Activated naive CD8-positive, alpha-beta T cell treated with anti-CD3 and anti-CD28 coated beads, Interleukin-2, amount 10 ng/mL, durations not matched to agents 7 days and 5 days (primary cell): ENCODE data around the gene GLCE. TPM values are rescaled to one million over a fixed set of nuclear protein-coding genes. Genes with fewer than 3 reads are reported as not detected.
"Not testable (repeated sequence)": the region's sequence is repeated elsewhere in the genome, so short reads cannot be mapped to it uniquely, and the experiment has no call there.

Experiments
- ATAC-seq: fragments of 150-1000 bp; cut with Tn5 transposase; one replicate; pipeline ENCODE4 v1.10.0; 2021; ENCODE audit warnings: low read depth, moderate library complexity
- POLR2A ChIA-PET: fragments of 350-600 bp; sonication (Branson Sonifier 250); formaldehyde crosslinking; loops from one replicate; lab custom pipeline; 2021; ENCODE audit warnings: antibody characterized with exemption; lab: Charles Lee
- DNase-seq: peaks from one replicate; pipeline ENCODE4 v3.0.0; 2021
- H3K27ac Mint-ChIP-seq: one replicate; pipeline ENCODE4 v1.8.0; 2022; ENCODE audit warnings: mild to moderate bottlenecking, mixed read lengths
- H3K27me3 Mint-ChIP-seq: one replicate; pipeline ENCODE4 v1.8.0; 2022; ENCODE audit warnings: mild to moderate bottlenecking, moderate library complexity, mixed read lengths
- H3K36me3 Mint-ChIP-seq: one replicate; pipeline ENCODE4 v1.8.0; 2021; ENCODE audit warnings: mild to moderate bottlenecking, mixed read lengths
- H3K4me1 Mint-ChIP-seq: one replicate; pipeline ENCODE4 v1.8.0; 2021; ENCODE audit warnings: mixed read lengths
- H3K4me3 Mint-ChIP-seq: one replicate; pipeline ENCODE4 v1.8.0; 2022; ENCODE audit warnings: mild to moderate bottlenecking, moderate library complexity, mixed read lengths
- H3K9me3 Mint-ChIP-seq: one replicate; pipeline ENCODE4 v1.8.0; 2021; ENCODE audit warnings: mixed read lengths
- total RNA-seq, 2 experiments: library from RNA; stranded (reverse); gene quantifications; one replicate each; pipeline ENCODE4 v1.2.3, GENCODE V29; 2021

GLCE gene
- total RNA-seq, 2 experiments from 2014 or later, result 4.1 to 4.7 TPM

- POLR2A ChIA-PET, result no interaction called here
- ATAC-seq, result no peak
- Mint-ChIP-seq H3K27ac (no peak overlapping the region), H3K36me3 (no peaks in the 10 kb centered on the region), H3K27me3 (peaks cover 49% of the 10 kb centered on the region), H3K9me3 (no peaks in the 10 kb centered on the region), H3K4me3 (no peak overlapping the region), H3K4me1 (no peaks in the 10 kb centered on the region)
- no peak for DNase-seq
Observed at GRCh38 chr15:69144530-69144929, 15.9 kb upstream of the GLCE start.

- POLR2A ChIA-PET, result no interaction called here
- H3K9me3 Mint-ChIP-seq, result no peaks in the 10 kb centered on the region
- no peak overlapping the region for H3K27ac Mint-ChIP-seq
- H3K4me3 Mint-ChIP-seq, result no peak overlapping the region
- no peaks in the 10 kb centered on the region for H3K4me1 Mint-ChIP-seq
- no peak for ATAC-seq
- H3K36me3 Mint-ChIP-seq, result no peaks in the 10 kb centered on the region
- no peak for DNase-seq
- peaks cover 45% of the 10 kb centered on the region for H3K27me3 Mint-ChIP-seq
Observed at GRCh38 chr15:69145149-69145693, 15.2 kb upstream of the GLCE start.

- no peak for DNase-seq
- Mint-ChIP-seq H3K9me3 (no peaks in the 10 kb centered on the region), H3K4me1 (no peaks in the 10 kb centered on the region), H3K27me3 (peaks cover 45% of the 10 kb centered on the region), H3K4me3 (no peak overlapping the region), H3K36me3 (no peaks in the 10 kb centered on the region), H3K27ac (no peak overlapping the region)
- no peak for ATAC-seq
- POLR2A ChIA-PET, result no interaction called here
Observed at GRCh38 chr15:69145694-69146492, 14.5 kb upstream of the GLCE start.

- H3K4me1 Mint-ChIP-seq, result no peaks in the 10 kb centered on the region
- no peaks in the 10 kb centered on the region for H3K9me3 Mint-ChIP-seq
- no peak for DNase-seq
- peaks cover 49% of the 10 kb centered on the region for H3K27me3 Mint-ChIP-seq
- no peak overlapping the region for H3K27ac Mint-ChIP-seq
- H3K36me3 Mint-ChIP-seq, result no peaks in the 10 kb centered on the region
- no peak for ATAC-seq
- POLR2A ChIA-PET, result no interaction called here
- no peak overlapping the region for H3K4me3 Mint-ChIP-seq
Observed at GRCh38 chr15:69146724-69147435, 13.6 kb upstream of the GLCE start.

GRCh38 chr15:69148465-69148864 lies 12.0 kb upstream of the GLCE start:
- Mint-ChIP-seq H3K27ac (no peak overlapping the region), H3K4me3 (no peak overlapping the region), H3K36me3 (no peaks in the 10 kb centered on the region), H3K27me3 (peaks cover 46% of the 10 kb centered on the region), H3K9me3 (no peaks in the 10 kb centered on the region), H3K4me1 (no peaks in the 10 kb centered on the region)
- no peak for ATAC-seq
- no peak for DNase-seq
- POLR2A ChIA-PET, result no interaction called here

- Mint-ChIP-seq H3K27me3 (peaks cover 43% of the 10 kb centered on the region), H3K4me3 (no peak overlapping the region)
Observed at GRCh38 chr15:69149163-69149562, 11.3 kb upstream of the GLCE start.

GRCh38 chr15:69149803-69150202 lies 10.6 kb upstream of the GLCE start:
- H3K4me1 Mint-ChIP-seq, result no peaks in the 10 kb centered on the region
- no peak for ATAC-seq
- no peak overlapping the region for H3K27ac Mint-ChIP-seq
- POLR2A ChIA-PET, result no interaction called here
- H3K36me3 Mint-ChIP-seq, result no peaks in the 10 kb centered on the region
- DNase-seq, result no peak
- H3K4me3 Mint-ChIP-seq, result no peak overlapping the region
- no peaks in the 10 kb centered on the region for H3K9me3 Mint-ChIP-seq
- H3K27me3 Mint-ChIP-seq, result peaks cover 45% of the 10 kb centered on the region

More at GRCh38 chr15:69149163-69149562, 11.3 kb upstream of the GLCE start:
- POLR2A ChIA-PET, result no interaction called here
- no peak overlapping the region for H3K27ac Mint-ChIP-seq
- no peaks in the 10 kb centered on the region for H3K9me3 Mint-ChIP-seq
- DNase-seq (no peak), ATAC-seq (no peak)
- no peaks in the 10 kb centered on the region for H3K4me1 Mint-ChIP-seq
- no peaks in the 10 kb centered on the region for H3K36me3 Mint-ChIP-seq

- DNase-seq, result no peak
- H3K4me1 Mint-ChIP-seq, result no peaks in the 10 kb centered on the region
- no peak overlapping the region for H3K27ac Mint-ChIP-seq
- ATAC-seq, result no peak
- peaks cover 49% of the 10 kb centered on the region for H3K27me3 Mint-ChIP-seq
- no peak overlapping the region for H3K4me3 Mint-ChIP-seq
- POLR2A ChIA-PET, result no interaction called here
- H3K9me3 Mint-ChIP-seq, result no peaks in the 10 kb centered on the region
- no peaks in the 10 kb centered on the region for H3K36me3 Mint-ChIP-seq
Observed at GRCh38 chr15:69150336-69150735, 10.1 kb upstream of the GLCE start.

- Mint-ChIP-seq H3K4me1 (no peaks in the 10 kb centered on the region), H3K27ac (no peak overlapping the region)
Observed at GRCh38 chr15:69150841-69151240, 9.6 kb upstream of the GLCE start.

GRCh38 chr15:69153046-69153445 lies 7.4 kb upstream of the GLCE start:
- DNase-seq (no peak), ATAC-seq (no peak)
- Mint-ChIP-seq H3K27ac (no peak overlapping the region), H3K4me1 (no peaks in the 10 kb centered on the region), H3K4me3 (no peak overlapping the region), H3K9me3 (no peaks in the 10 kb centered on the region), H3K36me3 (no peaks in the 10 kb centered on the region), H3K27me3 (peaks cover 47% of the 10 kb centered on the region)
- POLR2A ChIA-PET, result no interaction called here

More at GRCh38 chr15:69150841-69151240, 9.6 kb upstream of the GLCE start:
- DNase-seq (no peak), ATAC-seq (no peak)
- Mint-ChIP-seq H3K4me3 (no peak overlapping the region), H3K9me3 (no peaks in the 10 kb centered on the region), H3K36me3 (no peaks in the 10 kb centered on the region), H3K27me3 (peaks cover 49% of the 10 kb centered on the region)
- POLR2A ChIA-PET, result no interaction called here

GRCh38 chr15:69153587-69153986 lies 6.8 kb upstream of the GLCE start:
- H3K4me1 Mint-ChIP-seq, DNase-seq, ATAC-seq, POLR2A ChIA-PET, H3K36me3 Mint-ChIP-seq, H3K9me3 Mint-ChIP-seq, H3K4me3 Mint-ChIP-seq, H3K27ac Mint-ChIP-seq: not testable (repeated sequence)
- H3K27me3 Mint-ChIP-seq, result peaks cover 45% of the 10 kb centered on the region

GRCh38 chr15:69154078-69154477 lies 6.4 kb upstream of the GLCE start:
- DNase-seq (no peak), ATAC-seq (no peak)
- no peaks in the 10 kb centered on the region for H3K4me1 Mint-ChIP-seq
- no peak overlapping the region for H3K27ac Mint-ChIP-seq
- H3K36me3 Mint-ChIP-seq, result no peaks in the 10 kb centered on the region
- no peaks in the 10 kb centered on the region for H3K9me3 Mint-ChIP-seq
- no peak overlapping the region for H3K4me3 Mint-ChIP-seq
- peaks cover 43% of the 10 kb centered on the region for H3K27me3 Mint-ChIP-seq
- POLR2A ChIA-PET, result no interaction called here

GRCh38 chr15:69154684-69155083 lies 5.8 kb upstream of the GLCE start:
- Mint-ChIP-seq H3K27me3 (peaks cover 41% of the 10 kb centered on the region), H3K4me3 (no peak overlapping the region), H3K36me3 (no peaks in the 10 kb centered on the region), H3K27ac (no peak overlapping the region), H3K4me1 (peaks cover under 1% of the 10 kb centered on the region), H3K9me3 (no peaks in the 10 kb centered on the region)
- DNase-seq (no peak), ATAC-seq (no peak)
- POLR2A ChIA-PET, result no interaction called here
